ENCODE data around the gene NEDD8.

Gene NEDD8

GRCh38 chr14:24196071-24197055, 35.8 kb downstream of the NEDD8 start:
- H3K4me1 ChIP-seq (ENCODE audit: insufficient read depth, low read length) = no peaks in the 10 kb centered on the region
- peaks cover 3% of the 10 kb centered on the region; the same call in 1 of the 2 replicates for H3K9me3 ChIP-seq (ENCODE audit: insufficient read depth, low read depth, low read length)
- H3K4me3 ChIP-seq (ENCODE audit: low read length) = peak overlapping the region; percentile 96
- no peaks in the 10 kb centered on the region for H3K27me3 ChIP-seq (ENCODE audit: insufficient read depth, low read length)
- H3K9ac ChIP-seq (ENCODE audit: low read depth, low read length) = peak overlapping the region; percentile 96
- peaks cover 25% of the 10 kb centered on the region for H3K36me3 ChIP-seq (ENCODE audit: insufficient read depth, low read depth, low read length)
- peak overlapping the region; percentile 96 for H3K27ac ChIP-seq (ENCODE audit: low read length)

GRCh38 chr14:24195186-24196070, 36.7 kb downstream of the NEDD8 start, which contains the start of gene TM9SF1:
Gene TM9SF1, minus strand, starts transcription at chr14:24195441. Its CDS starts 422 bp downstream, at chr14:24195019.
- H3K9me3 ChIP-seq (ENCODE audit: insufficient read depth, low read depth, low read length) = no peaks in the 10 kb centered on the region
- peak within 1 kb of the TSS; percentile 96 for H3K4me3 ChIP-seq (ENCODE audit: low read length)
- H3K27me3 ChIP-seq (ENCODE audit: insufficient read depth, low read length) = no peaks in the 10 kb centered on the region
- H3K4me1 ChIP-seq (ENCODE audit: insufficient read depth, low read length) = no peaks in the 10 kb centered on the region
- H3K9ac ChIP-seq (ENCODE audit: low read depth, low read length) = peak within 1 kb of the TSS; percentile 96
- H3K27ac ChIP-seq (ENCODE audit: low read length) = peak within 1 kb of the TSS; percentile 96
- H3K36me3 ChIP-seq (ENCODE audit: insufficient read depth, low read depth, low read length) = peaks cover 27% of the 10 kb centered on the region

- H3K36me3 ChIP-seq (ENCODE audit: insufficient read depth, low read depth, low read length) = peaks cover 33% of the 10 kb centered on the region
- no peaks in the 10 kb centered on the region for H3K4me1 ChIP-seq (ENCODE audit: insufficient read depth, low read length)
- peak overlapping the region; percentile 96; the same call in 1 of the 2 replicates for H3K9ac ChIP-seq (ENCODE audit: low read depth, low read length)
- no peaks in the 10 kb centered on the region for H3K9me3 ChIP-seq (ENCODE audit: insufficient read depth, low read depth, low read length)
- H3K27ac ChIP-seq (ENCODE audit: low read length) = peak overlapping the region; percentile 96
- H3K4me3 ChIP-seq (ENCODE audit: low read length) = peak overlapping the region; percentile 96
- H3K27me3 ChIP-seq (ENCODE audit: insufficient read depth, low read length) = no peaks in the 10 kb centered on the region
Observed at GRCh38 chr14:24194873-24195185, 37.3 kb downstream of the NEDD8 start.

GRCh38 chr14:24194186-24194872, 37.8 kb downstream of the NEDD8 start:
- Histone ChIP-seq H3K36me3 (ENCODE audit: insufficient read depth, low read depth, low read length) (peaks cover 35% of the 10 kb centered on the region), H3K9ac (ENCODE audit: low read depth, low read length) (peak overlapping the region; percentile 96; the same call in 1 of the 2 replicates), H3K9me3 (ENCODE audit: insufficient read depth, low read depth, low read length) (no peaks in the 10 kb centered on the region), H3K4me1 (ENCODE audit: insufficient read depth, low read length) (no peaks in the 10 kb centered on the region; the same call in 1 of the 2 replicates), H3K27me3 (ENCODE audit: insufficient read depth, low read length) (no peaks in the 10 kb centered on the region), H3K4me3 (ENCODE audit: low read length) (peak overlapping the region; percentile 96), H3K27ac (ENCODE audit: low read length) (no peak overlapping the region)

DNA sequence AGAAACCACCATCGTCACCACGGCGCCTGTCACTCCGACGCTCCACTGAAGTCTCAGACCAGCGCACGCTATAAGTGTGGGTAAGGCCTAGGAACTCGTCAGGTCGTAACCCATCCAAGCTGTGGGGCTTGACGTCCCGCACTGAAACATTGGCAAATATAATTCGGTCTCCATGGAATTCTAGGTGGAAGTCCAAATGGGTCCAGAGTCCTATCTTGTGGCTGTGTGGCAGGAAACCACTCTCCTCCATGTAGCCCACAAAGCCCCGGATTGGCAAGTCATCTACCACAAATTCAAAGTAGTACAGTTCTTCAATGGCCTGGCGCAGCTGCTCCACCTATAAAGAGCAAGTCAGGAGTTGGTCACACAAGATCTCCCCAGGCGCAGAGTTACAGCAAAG, 39.2 kb downstream of the NEDD8 start:
- Histone ChIP-seq H3K27me3 (ENCODE audit: insufficient read depth, low read length) (no peaks in the 10 kb centered on the region), H3K9me3 (ENCODE audit: insufficient read depth, low read depth, low read length) (no peaks in the 10 kb centered on the region), H3K4me1 (ENCODE audit: insufficient read depth, low read length) (no peaks in the 10 kb centered on the region; the same call in 1 of the 2 replicates), H3K9ac (ENCODE audit: low read depth, low read length) (no peak overlapping the region), H3K36me3 (ENCODE audit: insufficient read depth, low read depth, low read length) (peaks cover 35% of the 10 kb centered on the region), H3K27ac (ENCODE audit: low read length) (no peak overlapping the region), H3K4me3 (ENCODE audit: low read length) (no peak overlapping the region)

GRCh38 chr14:24190416-24190815, 41.8 kb downstream of the NEDD8 start:
- Histone ChIP-seq H3K4me3 (ENCODE audit: low read length) (no peak overlapping the region), H3K27ac (ENCODE audit: low read length) (no peak overlapping the region), H3K9ac (ENCODE audit: low read depth, low read length) (no peak overlapping the region), H3K9me3 (ENCODE audit: insufficient read depth, low read depth, low read length) (no peaks in the 10 kb centered on the region), H3K27me3 (ENCODE audit: insufficient read depth, low read length) (no peaks in the 10 kb centered on the region), H3K36me3 (ENCODE audit: insufficient read depth, low read depth, low read length) (peaks cover 60% of the 10 kb centered on the region), H3K4me1 (ENCODE audit: insufficient read depth, low read length) (no peaks in the 10 kb centered on the region; the same call in 1 of the 2 replicates)

DNA sequence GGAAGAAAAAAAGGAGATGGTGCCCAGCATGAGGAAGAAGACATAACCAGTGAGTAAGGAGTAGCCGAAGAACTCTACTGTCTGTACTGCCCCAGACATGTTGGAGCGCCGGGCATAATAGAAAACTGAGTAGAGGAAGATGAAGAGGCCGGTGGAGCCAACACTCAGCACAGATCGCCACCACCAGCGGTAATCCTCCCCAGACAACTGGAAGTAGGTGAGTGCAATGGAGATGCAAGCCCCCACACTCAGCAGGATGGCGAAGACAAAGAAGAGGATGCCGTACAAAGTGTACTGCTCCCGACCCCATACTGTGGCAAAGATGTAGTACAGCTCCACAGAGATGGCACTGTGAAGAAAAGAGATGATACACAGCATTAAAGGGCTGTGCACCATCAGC, 42.7 kb downstream of the NEDD8 start:
- Histone ChIP-seq H3K27ac (ENCODE audit: low read length) (no peak overlapping the region), H3K9ac (ENCODE audit: low read depth, low read length) (peak overlapping the region; percentile 71; the same call in 1 of the 2 replicates), H3K4me3 (ENCODE audit: low read length) (peak overlapping the region; percentile 94)

GRCh38 chr14:24189059-24189375, 43.1 kb downstream of the NEDD8 start:
- peak overlapping the region; percentile 94 for H3K4me3 ChIP-seq (ENCODE audit: low read length)
- no peak overlapping the region for H3K27ac ChIP-seq (ENCODE audit: low read length)
- peak overlapping the region; percentile 71; the same call in 1 of the 2 replicates for H3K9ac ChIP-seq (ENCODE audit: low read depth, low read length)
- peaks cover 72% of the 10 kb centered on the region for H3K36me3 ChIP-seq (ENCODE audit: insufficient read depth, low read depth, low read length)
- no peaks in the 10 kb centered on the region for H3K9me3 ChIP-seq (ENCODE audit: insufficient read depth, low read depth, low read length)
- H3K27me3 ChIP-seq (ENCODE audit: insufficient read depth, low read length) = no peaks in the 10 kb centered on the region
- no peaks in the 10 kb centered on the region; the same call in 1 of the 2 replicates for H3K4me1 ChIP-seq (ENCODE audit: insufficient read depth, low read length)

More for the DNA sequence above, 42.7 kb downstream of the NEDD8 start:
- Histone ChIP-seq H3K36me3 (ENCODE audit: insufficient read depth, low read depth, low read length) (peaks cover 69% of the 10 kb centered on the region), H3K9me3 (ENCODE audit: insufficient read depth, low read depth, low read length) (no peaks in the 10 kb centered on the region), H3K27me3 (ENCODE audit: insufficient read depth, low read length) (no peaks in the 10 kb centered on the region), H3K4me1 (ENCODE audit: insufficient read depth, low read length) (no peaks in the 10 kb centered on the region; the same call in 1 of the 2 replicates)

- Histone ChIP-seq H3K27ac (ENCODE audit: low read length) (peak within 1 kb of the TSS; percentile 33), H3K9me3 (ENCODE audit: insufficient read depth, low read depth, low read length) (no peaks in the 10 kb centered on the region), H3K36me3 (ENCODE audit: insufficient read depth, low read depth, low read length) (peaks cover 74% of the 10 kb centered on the region), H3K4me3 (ENCODE audit: low read length) (peak within 1 kb of the TSS; percentile 94), H3K27me3 (ENCODE audit: insufficient read depth, low read length) (no peaks in the 10 kb centered on the region), H3K9ac (ENCODE audit: low read depth, low read length) (peak within 1 kb of the TSS; percentile 89; the same call in 1 of the 2 replicates), H3K4me1 (ENCODE audit: insufficient read depth, low read length) (no peaks in the 10 kb centered on the region; the same call in 1 of the 2 replicates)
Observed at GRCh38 chr14:24188251-24189058, 43.7 kb downstream of the NEDD8 start, which contains the start of gene IPO4. Gene IPO4, minus strand, starts transcription at chr14:24188816. Its CDS starts 29 bp downstream, at chr14:24188787.

DNA sequence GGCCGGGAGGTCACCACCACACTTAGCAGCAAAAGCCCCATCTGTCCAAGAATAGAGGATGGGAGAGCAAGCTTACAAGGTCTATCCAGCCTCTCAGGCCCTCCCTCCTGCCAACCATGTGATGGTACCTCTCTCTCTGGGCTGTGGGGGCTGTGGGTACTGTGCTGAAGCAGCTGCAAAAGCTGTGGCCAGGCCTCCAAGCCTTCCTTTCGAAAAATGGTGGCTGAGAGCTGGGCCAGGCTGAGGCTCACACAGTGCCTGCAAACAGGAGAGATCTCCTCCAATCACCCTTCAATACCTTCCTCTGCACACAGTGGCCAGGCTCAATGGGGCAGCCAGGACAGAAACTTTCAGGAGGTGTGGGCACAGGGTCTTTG, 44.6 kb downstream of the NEDD8 start:
- H3K27ac ChIP-seq (ENCODE audit: low read length) = no peak overlapping the region
- H3K4me1 ChIP-seq (ENCODE audit: insufficient read depth, low read length) = no peaks in the 10 kb centered on the region; the same call in 1 of the 2 replicates
- peak overlapping the region; percentile 94 for H3K4me3 ChIP-seq (ENCODE audit: low read length)
- H3K9ac ChIP-seq (ENCODE audit: low read depth, low read length) = peak overlapping the region; percentile 89; the same call in 1 of the 2 replicates
- no peaks in the 10 kb centered on the region for H3K27me3 ChIP-seq (ENCODE audit: insufficient read depth, low read length)
- H3K9me3 ChIP-seq (ENCODE audit: insufficient read depth, low read depth, low read length) = no peaks in the 10 kb centered on the region
- H3K36me3 ChIP-seq (ENCODE audit: insufficient read depth, low read depth, low read length) = peaks cover 77% of the 10 kb centered on the region
